ENCODE measurements around the gene CASP6.
"Not testable (repeated sequence)": the region's sequence is repeated elsewhere in the genome, so short reads cannot be mapped to it uniquely, and the experiment has no call there.

CASP6 gene

GRCh38 chr4:109719604-109720003 lies 16.4 kb upstream of the CASP6 start:
- no peak for DNase-seq (ENCODE audit: low read depth, low spot score)

DNA sequence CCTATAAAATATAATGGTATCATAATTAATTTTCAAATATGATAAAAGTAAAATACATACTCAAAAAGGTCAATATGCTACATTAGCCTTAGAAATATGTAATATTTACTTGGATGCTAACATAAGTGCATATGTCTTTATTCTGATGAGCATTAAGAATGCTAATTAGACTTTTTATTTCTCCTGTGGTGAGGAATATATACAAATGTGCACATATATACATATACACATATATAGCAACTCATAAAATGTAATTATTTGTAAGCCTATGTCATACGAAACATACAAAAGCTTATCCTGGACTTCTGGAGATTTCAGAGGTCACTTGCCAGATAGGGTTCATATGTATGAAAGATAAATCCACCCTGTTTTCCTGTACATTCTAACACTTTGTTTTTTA lies 15.5 kb upstream of the CASP6 start:
- no peak for DNase-seq (ENCODE audit: low read depth, low spot score)

DNA sequence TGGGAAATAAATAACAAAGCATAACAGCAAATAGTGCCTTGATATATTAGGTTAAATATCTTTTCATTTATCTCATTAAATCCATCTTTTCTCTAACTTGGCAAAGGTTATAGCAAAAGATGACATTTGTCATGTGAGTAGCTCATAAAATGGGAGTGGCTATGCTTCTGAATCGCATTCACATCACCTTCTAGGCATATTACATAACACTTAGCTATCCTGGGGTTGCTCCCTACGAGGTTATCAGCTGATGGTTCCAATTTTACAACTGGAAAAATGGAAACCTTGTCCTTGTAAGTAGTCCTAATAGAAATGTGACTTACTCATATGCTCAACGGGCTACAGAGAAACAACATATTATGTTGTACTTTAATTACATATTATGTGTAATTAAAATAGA lies 10.3 kb upstream of the CASP6 start:
- no peak for DNase-seq (ENCODE audit: low read depth, low spot score)

- no peak for DNase-seq (ENCODE audit: low read depth, low spot score)
Measured at GRCh38 chr4:109708990-109709389, 5.7 kb upstream of the CASP6 start.

DNA sequence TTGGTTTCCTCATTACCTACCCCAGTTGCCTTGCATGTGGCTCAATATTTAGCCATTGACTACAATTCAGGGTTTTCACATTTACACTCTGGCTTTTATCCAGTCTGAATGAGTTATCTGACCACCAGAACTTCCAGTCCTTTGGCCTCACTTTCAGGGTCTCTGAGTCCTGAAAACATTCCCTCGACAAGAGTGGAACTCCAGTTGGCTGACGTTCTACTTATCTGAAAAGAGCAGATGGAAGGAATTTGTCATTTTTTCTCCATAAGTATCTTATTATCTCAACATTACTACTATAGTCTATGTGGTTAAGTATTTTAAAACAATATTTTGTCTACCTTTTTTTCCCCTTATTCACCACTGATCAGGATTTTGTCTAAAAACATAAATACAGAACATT lies 5.2 kb upstream of the CASP6 start:
- DNase-seq (ENCODE audit: low read depth, low spot score), result no peak

GRCh38 chr4:109703664-109704361 lies 568 bp upstream of the CASP6 start:
- no peak for DNase-seq (ENCODE audit: low read depth, low spot score)

GRCh38 chr4:109701566-109702410 lies 1.5 kb downstream of the CASP6 start:
- no peak for DNase-seq (ENCODE audit: low read depth, low spot score)

DNA sequence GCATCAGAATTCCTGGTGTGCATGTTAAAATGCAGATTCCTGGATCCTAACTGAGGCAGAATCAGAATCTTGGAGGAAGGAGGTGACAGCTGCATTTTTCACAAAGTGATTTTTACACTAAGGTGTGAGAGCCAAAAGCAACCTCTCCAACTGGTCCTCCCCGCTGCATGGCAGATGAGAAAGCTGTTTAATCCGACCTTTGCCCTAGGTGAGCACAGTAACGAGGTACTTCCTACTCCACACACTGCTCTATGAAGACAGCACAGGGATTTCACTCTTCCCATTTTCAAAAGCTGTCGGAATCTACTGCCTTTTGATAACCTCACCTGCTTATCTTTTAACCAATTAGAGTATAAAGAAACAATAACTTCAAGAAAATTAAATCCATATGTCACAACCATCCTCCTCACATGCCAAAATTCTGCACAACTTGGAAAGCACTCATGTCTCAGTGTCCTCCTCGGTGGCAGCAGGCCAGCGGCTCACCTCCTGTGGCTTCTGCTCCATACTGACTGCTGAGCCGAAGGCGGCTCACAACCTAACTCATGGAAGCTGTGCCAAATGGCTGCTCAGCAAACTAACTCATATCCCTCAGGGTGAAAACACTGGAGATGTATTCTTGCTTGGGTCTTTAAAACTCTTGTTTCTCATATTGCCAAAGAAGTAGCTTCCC lies 3.6 kb downstream of the CASP6 start:
- DNase-seq (ENCODE audit: low read depth, low spot score), result peak; percentile 11

DNA sequence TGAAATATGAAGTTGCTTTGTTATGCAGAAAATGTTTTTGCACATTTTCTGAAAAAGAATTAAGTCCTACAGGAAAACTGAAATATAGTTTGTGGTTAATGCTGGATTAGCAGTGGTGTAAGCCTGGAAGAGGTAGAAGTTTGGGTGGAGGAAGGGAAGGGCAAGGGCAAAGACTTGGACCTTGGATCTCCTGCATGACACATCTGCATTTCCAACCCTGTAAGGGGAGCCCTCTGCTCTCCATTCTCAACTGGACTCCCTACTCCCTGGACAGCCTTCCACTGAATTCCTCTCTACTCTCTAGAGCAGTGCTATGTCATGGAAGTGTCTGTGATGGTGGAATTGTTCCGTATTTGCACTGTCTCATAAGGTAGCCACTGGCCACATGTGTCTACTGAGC lies 4.6 kb downstream of the CASP6 start:
- no peak for DNase-seq (ENCODE audit: low read depth, low spot score)

DNA sequence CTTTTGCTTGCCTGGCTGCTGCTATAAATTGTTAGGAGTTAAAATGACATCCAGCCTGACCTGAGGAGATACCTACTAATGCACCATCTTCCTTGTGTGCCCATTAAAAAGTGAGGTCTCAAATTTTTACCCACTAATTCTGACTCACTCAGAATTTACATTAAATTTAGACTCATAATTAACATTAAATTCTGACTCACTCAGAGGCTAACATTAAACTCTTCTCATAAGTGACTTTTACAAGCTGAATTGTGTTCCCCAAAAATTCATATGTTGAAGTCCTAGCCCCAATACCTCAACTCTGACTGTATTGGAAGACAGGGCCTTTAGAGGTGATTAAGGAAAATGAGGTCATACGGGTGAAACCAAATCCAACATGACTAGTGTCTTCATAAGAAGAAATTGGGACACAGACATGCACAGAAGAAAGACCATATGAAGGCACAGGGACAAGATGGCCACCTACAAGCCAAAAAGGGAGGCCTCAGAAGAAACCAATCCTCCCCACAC lies 11.8 kb downstream of the CASP6 start:
- no peak for DNase-seq (ENCODE audit: low read depth, low spot score)

DNA sequence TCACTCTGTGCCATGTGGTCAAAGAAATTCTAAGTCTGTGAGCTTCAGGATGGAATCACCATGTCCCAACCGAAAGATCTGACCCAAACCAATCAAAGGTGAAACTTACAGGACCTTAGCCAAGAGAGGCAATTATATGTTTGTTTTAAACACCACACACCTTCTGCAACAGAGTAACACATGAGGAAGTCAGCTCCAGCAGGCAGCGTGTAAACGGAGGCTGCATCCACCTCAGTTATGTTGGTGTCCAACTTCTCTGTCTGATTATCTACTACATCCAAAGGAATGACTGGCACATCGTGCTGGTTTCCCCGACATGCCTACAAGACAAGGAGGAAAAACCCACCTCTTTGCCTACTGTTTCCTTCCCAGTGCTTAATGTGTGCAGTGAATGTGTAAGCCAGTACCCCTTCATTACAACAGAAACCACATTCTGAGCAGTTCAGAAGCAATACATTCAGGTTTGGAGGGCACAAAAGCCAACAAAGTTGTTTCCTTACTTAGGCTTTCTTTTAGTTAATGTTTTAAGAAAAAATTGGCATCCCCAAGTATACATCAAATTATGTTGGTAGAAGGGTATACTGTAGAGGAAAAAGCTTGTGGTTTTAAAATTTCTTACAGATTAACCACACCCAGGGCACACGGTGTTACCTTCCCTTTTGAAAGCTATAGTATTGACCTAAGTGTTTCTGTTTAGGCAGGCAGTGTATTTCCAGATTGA lies 12.4 kb downstream of the CASP6 start:
- no peak for DNase-seq (ENCODE audit: low read depth, low spot score)

DNA sequence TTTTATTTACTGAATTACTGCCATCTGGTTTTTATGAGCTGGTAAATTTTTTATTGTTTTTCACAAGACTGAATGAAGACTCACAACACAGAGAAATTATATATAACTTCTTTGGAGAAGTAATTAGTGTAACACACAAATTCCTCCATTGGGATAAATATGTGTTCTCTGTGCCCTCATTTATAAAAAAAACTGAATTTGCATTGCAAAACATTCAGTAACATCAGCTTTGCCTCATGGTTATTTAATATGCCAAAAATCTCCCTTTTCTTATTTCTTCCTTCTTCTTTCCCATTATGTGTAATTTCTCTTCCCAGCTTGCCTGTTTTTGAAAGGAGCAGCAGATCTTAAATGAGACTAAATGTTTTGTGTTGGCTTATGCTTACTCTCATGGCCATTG lies 18.5 kb downstream of the CASP6 start:
- no peak for DNase-seq (ENCODE audit: low read depth, low spot score)

- no peak for DNase-seq (ENCODE audit: low read depth, low spot score)
Measured at GRCh38 chr4:109683621-109684253, 19.5 kb downstream of the CASP6 start.

GRCh38 chr4:109682875-109683274 lies 20.4 kb downstream of the CASP6 start:
- DNase-seq (ENCODE audit: low read depth, low spot score), result no peak

DNA sequence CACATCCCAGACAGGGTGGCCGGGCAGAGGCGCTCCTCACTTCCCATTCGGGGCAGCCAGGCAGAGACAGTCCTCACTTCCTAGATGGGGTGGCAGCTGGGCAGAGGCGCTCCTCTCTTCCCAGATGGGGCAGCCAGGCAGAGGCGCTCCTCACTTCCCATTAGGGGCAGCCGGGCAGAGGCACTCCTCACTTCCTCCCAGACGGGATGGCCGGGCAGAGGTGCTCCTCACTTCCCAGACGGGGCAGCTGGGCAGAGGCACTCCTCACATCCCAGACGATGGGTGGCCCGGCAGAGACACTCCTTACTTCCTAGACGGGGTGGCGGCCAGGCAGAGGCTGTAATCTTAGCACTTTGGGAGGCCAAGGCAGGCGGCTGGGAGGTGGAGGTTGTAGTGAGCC lies 24.3 kb downstream of the CASP6 start:
- not testable (repeated sequence) for DNase-seq (ENCODE audit: low read depth, low spot score)

GRCh38 chr4:109678472-109678871 lies 24.8 kb downstream of the CASP6 start:
- not testable (repeated sequence) for DNase-seq (ENCODE audit: low read depth, low spot score)

DNA sequence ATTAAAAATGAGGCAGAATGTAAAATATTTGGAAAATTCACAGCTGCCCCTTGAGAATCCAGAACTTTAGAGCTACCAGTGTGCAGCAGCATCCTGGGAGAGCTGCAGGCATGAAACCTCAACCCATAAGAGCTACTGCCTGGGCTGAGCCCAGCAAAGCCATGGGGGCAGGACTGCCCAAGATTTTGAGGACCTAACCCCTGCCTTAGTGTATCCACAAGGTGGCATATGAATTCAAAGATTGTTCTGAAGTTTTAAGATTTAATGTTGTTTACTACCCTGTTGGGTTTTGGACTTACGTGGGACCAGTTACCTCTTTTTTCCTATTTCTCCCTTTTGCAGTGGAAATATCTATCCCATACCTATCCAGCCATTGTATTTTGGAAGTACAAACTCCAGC lies 26.4 kb downstream of the CASP6 start:
- no peak for DNase-seq (ENCODE audit: low read depth, low spot score)

GRCh38 chr4:109675843-109676242 lies 27.4 kb downstream of the CASP6 start:
- DNase-seq (ENCODE audit: low read depth, low spot score), result no peak

GRCh38 chr4:109675181-109675580 lies 28.1 kb downstream of the CASP6 start:
- no peak for DNase-seq (ENCODE audit: low read depth, low spot score)

GRCh38 chr4:109673303-109673702 lies 29.9 kb downstream of the CASP6 start:
- DNase-seq (ENCODE audit: low read depth, low spot score), result no peak

Measured in brain pericyte (primary cell).